ENCODE measurements around the gene SLC22A12.

- TF ChIP-seq USF2 (IDR thresholded peaks at IDR 0.05) (no peak), KDM5A (IDR thresholded peaks at IDR 0.05) (no peak), EP300 (IDR thresholded peaks at IDR 0.05) (no peak), CHD2 (IDR thresholded peaks at IDR 0.05; ENCODE audit: low read length, partially characterized antibody) (no peak), CTCF (IDR thresholded peaks at IDR 0.05) (no peak), ELK1 (IDR thresholded peaks at IDR 0.05; ENCODE audit: low read depth, low read length) (no peak), SMC3 (IDR thresholded peaks at IDR 0.05) (no peak), EHMT2 (IDR thresholded peaks at IDR 0.05; ENCODE audit: low read depth) (no peak), ZC3H11A (IDR thresholded peaks at IDR 0.05) (no peak)
Measured at GRCh38 chr11:64632654-64633053, 41.6 kb downstream of the SLC22A12 start.
